OCI-LY3 (cell line): ENCODE data around the gene TTLL8.

Experiments used
- H2AFZ ChIP-seq: fragments of 200-600, 300-600 bp; shearing (Covaris generic); 2 replicates; pipeline ENCODE4 v1.6.0; 2014; ENCODE audit warnings: antibody characterized with exemption, low read depth, low read length
- H3K27ac ChIP-seq: fragments of 200-600, 300-600 bp; sonication (generic); 2 replicates; pipeline ENCODE4 v1.5.1; 2014; ENCODE audit warnings: mild to moderate bottlenecking, low read length, moderate library complexity, mixed read lengths
- H3K27me3 ChIP-seq: fragments of 200-600, 300-600 bp; sonication (generic); 2 replicates; pipeline ENCODE4 v1.6.1; 2014; ENCODE audit warnings: low read depth, low read length, mixed read lengths
- H3K36me3 ChIP-seq: fragments of 200-600, 300-600 bp; sonication (generic); replicated peaks from 2 replicates; pipeline ENCODE3; 2014; ENCODE audit warnings: low read depth, low read length, mixed read lengths
- H3K4me1 ChIP-seq: fragments of 300-600, 200-600 bp; sonication (generic); 2 replicates; pipeline ENCODE4 v1.6.1; 2014; ENCODE audit warnings: low read length, mixed read lengths
- H3K4me2 ChIP-seq: fragments of 200-600, 300-600 bp; sonication (generic); 2 replicates; pipeline ENCODE4 v1.6.1; 2014; ENCODE audit warnings: low read length, mixed read lengths
- H3K4me3 ChIP-seq: fragments of 300-600, 200-600 bp; sonication (generic); 2 replicates; pipeline ENCODE4 v1.5.1; 2014; ENCODE audit warnings: antibody characterized with exemption, mild to moderate bottlenecking, low read length, moderate library complexity
- H3K79me2 ChIP-seq: fragments of 300-600, 200-600 bp; shearing (Covaris generic); 2 replicates; pipeline ENCODE4 v1.6.1; 2014; ENCODE audit warnings: mild to moderate bottlenecking, low read length, mixed read lengths
- H3K9ac ChIP-seq: fragments of 300-600, 200-600 bp; shearing (Covaris generic); 2 replicates; pipeline ENCODE4 v1.6.0; 2014; ENCODE audit warnings: mild to moderate bottlenecking, low read length, moderate library complexity
- H3K9me3 ChIP-seq: fragments of 200-600, 300-600 bp; shearing (Covaris generic); 2 replicates; pipeline ENCODE4 v1.6.1; 2014; ENCODE audit warnings: low read length, mixed read lengths; ENCODE audit not compliant: insufficient read depth
- H4K20me1 ChIP-seq: fragments of 200-600, 300-600 bp; sonication (generic); 2 replicates; pipeline ENCODE4 v1.6.1; 2016; ENCODE audit warnings: low read length, mixed read lengths; ENCODE audit not compliant: insufficient read depth
- CTCF ChIP-seq: fragments of 200-600, 300-600 bp; sonication (generic); IDR thresholded peaks from 2 replicates; pipeline ENCODE4 v1.5.1; 2014; ENCODE audit warnings: antibody characterized with exemption, low read length, low read depth
- EZH2phosphoT487 ChIP-seq: fragments of 200-600 bp; shearing (Covaris generic); IDR thresholded peaks from 2 replicates; pipeline ENCODE4 v1.6.1; 2018; ENCODE audit warnings: antibody characterized with exemption, mixed run types, low read depth

Gene TTLL8

GRCh38 chr22:49979587-49980264 is 78.4 kb downstream of the TTLL8 start:
- Histone ChIP-seq H3K27ac (no peak overlapping the region), H3K4me1 (peaks cover 18% of the 10 kb centered on the region), H3K9me3 (0 out of 2 replicates have a peak, but pooled peaks cover 9% of the 10 kb centered on the region), H3K79me2 (no peaks in the 10 kb centered on the region), H3K9ac (no peak overlapping the region), H2AFZ (no peak overlapping the region), H3K36me3 (no peaks in the 10 kb centered on the region), H3K4me2 (no peak overlapping the region), H3K4me3 (no peak overlapping the region), H3K27me3 (no peaks in the 10 kb centered on the region), H4K20me1 (no peaks in the 10 kb centered on the region)
- TF ChIP-seq EZH2phosphoT487 (no peak), CTCF (peak; percentile 43)

GRCh38 chr22:49977578-49977977 is 80.5 kb downstream of the TTLL8 start:
- H3K27ac ChIP-seq, result no peak overlapping the region
- 0 out of 2 replicates have a peak, but pooled peaks cover 9% of the 10 kb centered on the region for H3K9me3 ChIP-seq
- H3K4me3 ChIP-seq, result no peak overlapping the region
- no peak overlapping the region for H3K4me2 ChIP-seq
- H3K27me3 ChIP-seq, result no peaks in the 10 kb centered on the region
- TF ChIP-seq CTCF (no peak), EZH2phosphoT487 (no peak)
- H3K79me2 ChIP-seq, result peaks cover 12% of the 10 kb centered on the region
- no peak overlapping the region for H2AFZ ChIP-seq
- no peaks in the 10 kb centered on the region for H3K36me3 ChIP-seq
- H3K4me1 ChIP-seq, result peaks cover 29% of the 10 kb centered on the region
- H3K9ac ChIP-seq, result no peak overlapping the region
- H4K20me1 ChIP-seq, result no peaks in the 10 kb centered on the region

GRCh38 chr22:49976439-49977175 is 81.5 kb downstream of the TTLL8 start:
- Histone ChIP-seq H3K9ac (peak overlapping the region; percentile 52; the same call in 1 of the 2 replicates), H3K4me3 (no peak overlapping the region), H3K36me3 (no peaks in the 10 kb centered on the region), H3K4me2 (peak overlapping the region; percentile 60), H3K27ac (peak overlapping the region; percentile 71), H3K4me1 (peaks cover 30% of the 10 kb centered on the region), H3K79me2 (peaks cover 13% of the 10 kb centered on the region), H3K27me3 (no peaks in the 10 kb centered on the region), H3K9me3 (0 out of 2 replicates have a peak, but pooled peaks cover 9% of the 10 kb centered on the region), H4K20me1 (no peaks in the 10 kb centered on the region), H2AFZ (no peak overlapping the region)
- no peak for TF ChIP-seq EZH2phosphoT487
- TF ChIP-seq CTCF, result no peak
